Measurements from ENCODE around the gene GTPBP4.
"Not testable (repeated sequence)": the region's sequence is repeated elsewhere in the genome, so short reads cannot be mapped to it uniquely, and the experiment has no call there.

The GTPBP4 gene

DNA sequence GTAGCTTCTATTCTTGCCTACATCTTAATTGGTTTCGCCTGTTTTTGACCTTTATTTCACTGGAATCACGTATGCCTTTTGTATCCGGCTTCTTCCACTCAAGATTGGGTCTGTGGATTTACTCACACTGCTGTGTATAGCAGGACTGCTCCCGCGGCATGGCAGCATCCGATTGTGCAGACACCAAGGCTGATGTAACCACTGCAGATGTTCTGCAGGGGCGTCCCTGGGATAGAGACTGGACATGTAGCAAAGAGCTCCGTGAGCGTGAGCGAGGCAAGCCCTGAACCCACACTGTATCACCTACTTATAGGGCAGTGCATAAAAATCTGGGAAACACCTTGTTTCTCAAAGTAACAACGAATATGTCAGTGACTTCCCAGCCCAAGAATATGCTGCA is 48.9 kb downstream of the GTPBP4 start:
- no peak overlapping the region for H3K27ac ChIP-seq (ENCODE audit: insufficient read depth in 1 of 2, low read depth in 1 of 2, low read length in 2 of 2, poor library complexity in 1 of 2, severe bottlenecking in 2 of 2)
- no peaks in the 10 kb centered on the region for H3K4me1 ChIP-seq (ENCODE audit: control extremely low read depth in 1 of 4, control insufficient read depth in 4 of 4, insufficient read depth in 4 of 4, low read length in 3 of 4)
- 95% methylated on average over 8 of the region's 11 CpGs for WGBS (ENCODE audit: insufficient coverage)
- ChIA-PET POLR2A (no interaction called here), CTCF (interaction anchor here (1.2 kb wide), 1 partner anchor 20 kb away, joined by 3 read pairs; no protein-coding TSS in a partner anchor)
- H3K9me3 ChIP-seq (ENCODE audit: control extremely low read depth in 1 of 5, control insufficient read depth in 4 of 5, insufficient read depth in 2 of 5, low read depth in 1 of 5, low read length in 4 of 5), result no peaks in the 10 kb centered on the region
- no peak for DNase-seq
- no peak overlapping the region for H3K4me3 ChIP-seq (ENCODE audit: control insufficient read depth in 1 of 7, extremely low read depth in 1 of 7, insufficient read depth in 4 of 7, low read depth in 2 of 7, low read length in 6 of 7)
- H3K27me3 ChIP-seq (replicated peaks in 2 of 5; ENCODE audit: control insufficient read depth in 4 of 5, insufficient read depth in 5 of 5, low read length in 4 of 5), result no peaks in the 10 kb centered on the region
- H3K36me3 ChIP-seq (ENCODE audit: control insufficient read depth in 4 of 4, insufficient read depth in 4 of 4, low read length in 3 of 4), result peaks cover 3 to 38% (median 22%) of the 10 kb centered on the region in 4 experiments

DNA sequence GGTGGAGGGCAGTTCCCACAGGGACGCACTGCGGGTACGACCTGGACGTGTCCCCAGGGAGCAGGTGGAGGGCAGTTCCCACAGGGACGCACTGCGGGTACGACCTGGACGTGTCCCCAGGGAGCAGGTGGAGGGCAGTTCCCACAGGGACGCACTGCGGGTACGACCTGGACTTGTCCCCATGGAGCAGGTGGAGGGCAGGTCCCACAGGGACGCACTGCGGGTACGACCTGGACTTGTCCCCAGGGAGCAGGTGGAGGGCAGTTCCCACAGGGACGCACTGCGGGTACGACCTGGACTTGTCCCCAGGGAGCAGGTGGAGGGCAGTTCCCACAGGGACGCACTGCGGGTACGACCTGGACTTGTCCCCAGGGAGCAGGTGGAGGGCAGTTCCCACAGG is 50.5 kb downstream of the GTPBP4 start:
- DNase-seq; H3K27me3 ChIP-seq (replicated peaks in 2 of 5; ENCODE audit: control insufficient read depth in 4 of 5, insufficient read depth in 5 of 5, low read length in 4 of 5); H3K4me1 ChIP-seq (ENCODE audit: control extremely low read depth in 1 of 4, control insufficient read depth in 4 of 4, insufficient read depth in 4 of 4, low read length in 3 of 4); H3K27ac ChIP-seq (ENCODE audit: insufficient read depth in 1 of 2, low read depth in 1 of 2, low read length in 2 of 2, poor library complexity in 1 of 2, severe bottlenecking in 2 of 2); CTCF ChIA-PET; POLR2A ChIA-PET; H3K9me3 ChIP-seq (ENCODE audit: control extremely low read depth in 1 of 5, control insufficient read depth in 4 of 5, insufficient read depth in 2 of 5, low read depth in 1 of 5, low read length in 4 of 5); H3K4me3 ChIP-seq (ENCODE audit: control insufficient read depth in 1 of 7, extremely low read depth in 1 of 7, insufficient read depth in 4 of 7, low read depth in 2 of 7, low read length in 6 of 7): not testable (repeated sequence)
- 78% methylated on average over 3 of the region's 20 CpGs for WGBS (ENCODE audit: insufficient coverage)
- peaks cover 6 to 49% (median 29%) of the 10 kb centered on the region in 4 experiments for H3K36me3 ChIP-seq (ENCODE audit: control insufficient read depth in 4 of 4, insufficient read depth in 4 of 4, low read length in 3 of 4)

GRCh38 chr10:1040133-1040532 is 51.9 kb downstream of the GTPBP4 start:
- no peak overlapping the region for H3K27ac ChIP-seq (ENCODE audit: insufficient read depth in 1 of 2, low read depth in 1 of 2, low read length in 2 of 2, poor library complexity in 1 of 2, severe bottlenecking in 2 of 2)
- H3K4me1 ChIP-seq (ENCODE audit: control extremely low read depth in 1 of 4, control insufficient read depth in 4 of 4, insufficient read depth in 4 of 4, low read length in 3 of 4), result peaks cover 11 to 23% (median 18%) of the 10 kb centered on the region in 4 experiments
- peaks cover 6 to 57% (median 29%) of the 10 kb centered on the region in 4 experiments for H3K36me3 ChIP-seq (ENCODE audit: control insufficient read depth in 4 of 4, insufficient read depth in 4 of 4, low read length in 3 of 4)
- no peaks in the 10 kb centered on the region for H3K9me3 ChIP-seq (ENCODE audit: control extremely low read depth in 1 of 5, control insufficient read depth in 4 of 5, insufficient read depth in 2 of 5, low read depth in 1 of 5, low read length in 4 of 5)
- POLR2A ChIA-PET, result no interaction called here
- H3K4me3 ChIP-seq (ENCODE audit: control insufficient read depth in 1 of 7, extremely low read depth in 1 of 7, insufficient read depth in 4 of 7, low read depth in 2 of 7, low read length in 6 of 7), result no peak overlapping the region
- no peaks in the 10 kb centered on the region for H3K27me3 ChIP-seq (replicated peaks in 2 of 5; ENCODE audit: control insufficient read depth in 4 of 5, insufficient read depth in 5 of 5, low read length in 4 of 5)
- 92% methylated on average over 2 of the region's 3 CpGs for WGBS (ENCODE audit: insufficient coverage)
- CTCF ChIA-PET, result no interaction called here
- DNase-seq, result no peak

GRCh38 chr10:1041514-1041913 is 53.3 kb downstream of the GTPBP4 start:
- DNase-seq, result no peak
- WGBS (ENCODE audit: insufficient coverage), result no CpG with 5 or more reads among the region's 9 CpGs
- H3K4me3 ChIP-seq (ENCODE audit: control insufficient read depth in 1 of 7, extremely low read depth in 1 of 7, insufficient read depth in 4 of 7, low read depth in 2 of 7, low read length in 6 of 7), result no peak overlapping the region
- no peaks in the 10 kb centered on the region for H3K27me3 ChIP-seq (replicated peaks in 2 of 5; ENCODE audit: control insufficient read depth in 4 of 5, insufficient read depth in 5 of 5, low read length in 4 of 5)
- ChIA-PET POLR2A (interaction anchor here (1.2 kb wide), 1 partner anchor 35 kb away, joined by 4 read pairs; no protein-coding TSS in a partner anchor), CTCF (no interaction called here)
- peaks cover 6 to 61% (median 28%) of the 10 kb centered on the region in 4 experiments for H3K36me3 ChIP-seq (ENCODE audit: control insufficient read depth in 4 of 4, insufficient read depth in 4 of 4, low read length in 3 of 4)
- H3K27ac ChIP-seq (ENCODE audit: insufficient read depth in 1 of 2, low read depth in 1 of 2, low read length in 2 of 2, poor library complexity in 1 of 2, severe bottlenecking in 2 of 2), result no peak overlapping the region
- no peaks in the 10 kb centered on the region for H3K9me3 ChIP-seq (ENCODE audit: control extremely low read depth in 1 of 5, control insufficient read depth in 4 of 5, insufficient read depth in 2 of 5, low read depth in 1 of 5, low read length in 4 of 5)
- peaks cover 11 to 35% (median 20%) of the 10 kb centered on the region in 4 experiments for H3K4me1 ChIP-seq (ENCODE audit: control extremely low read depth in 1 of 4, control insufficient read depth in 4 of 4, insufficient read depth in 4 of 4, low read length in 3 of 4)

DNA sequence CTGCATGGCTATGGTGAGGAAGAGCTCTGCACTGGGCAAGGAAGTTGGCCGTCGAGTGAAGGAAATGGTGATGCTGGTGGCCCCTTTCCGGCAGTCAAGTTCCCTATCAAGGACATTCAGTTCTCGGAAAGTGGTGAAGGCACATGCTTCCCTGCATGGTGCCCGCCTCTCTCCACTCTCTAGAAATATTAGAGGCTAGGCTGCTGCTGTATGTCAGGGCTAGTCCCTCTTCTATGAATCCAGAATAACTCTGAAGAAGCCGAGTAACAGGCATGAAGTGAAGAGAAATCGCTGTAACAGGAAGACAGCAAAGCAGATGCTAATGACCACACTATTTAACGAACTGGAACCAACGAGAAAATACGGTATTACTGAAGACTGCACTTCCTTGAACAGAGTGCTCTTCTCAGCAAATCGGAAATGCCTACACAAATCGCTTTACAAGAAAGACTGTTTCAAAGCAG is 55.3 kb downstream of the GTPBP4 start:
- Histone ChIP-seq H3K36me3 (ENCODE audit: control insufficient read depth in 4 of 4, insufficient read depth in 4 of 4, low read length in 3 of 4) (peaks cover 6 to 57% (median 23%) of the 10 kb centered on the region in 4 experiments), H3K9me3 (ENCODE audit: control extremely low read depth in 1 of 5, control insufficient read depth in 4 of 5, insufficient read depth in 2 of 5, low read depth in 1 of 5, low read length in 4 of 5) (no peaks in the 10 kb centered on the region), H3K27ac (ENCODE audit: insufficient read depth in 1 of 2, low read depth in 1 of 2, low read length in 2 of 2, poor library complexity in 1 of 2, severe bottlenecking in 2 of 2) (peak overlapping the region; percentile 35 to 73), H3K4me1 (ENCODE audit: control extremely low read depth in 1 of 4, control insufficient read depth in 4 of 4, insufficient read depth in 4 of 4, low read length in 3 of 4) (peaks cover 20 to 38% (median 28%) of the 10 kb centered on the region in 4 experiments), H3K4me3 (ENCODE audit: control insufficient read depth in 1 of 7, extremely low read depth in 1 of 7, insufficient read depth in 4 of 7, low read depth in 2 of 7, low read length in 6 of 7) (peak overlapping the region in 6 of 7 experiments; percentile 39 to 74 (median 62)), H3K27me3 (replicated peaks in 2 of 5; ENCODE audit: control insufficient read depth in 4 of 5, insufficient read depth in 5 of 5, low read length in 4 of 5) (no peaks in the 10 kb centered on the region)
- WGBS (ENCODE audit: insufficient coverage), result 0% methylated on average over 10 of the region's 12 CpGs
- CTCF ChIA-PET, result interaction anchor here (0.5 kb wide), 1 partner anchor 20 kb away, joined by 3 read pairs; no protein-coding TSS in a partner anchor
- DNase-seq, result peak; percentile 46 to 80 (median 73)
- POLR2A ChIA-PET, result interaction anchor here (0.6 to 2.3 kb wide), 3 partner anchors 13 to 151 kb away, joined by 3 to 9 read pairs (median 5); partner anchors contain the start of gene WDR37

DNA sequence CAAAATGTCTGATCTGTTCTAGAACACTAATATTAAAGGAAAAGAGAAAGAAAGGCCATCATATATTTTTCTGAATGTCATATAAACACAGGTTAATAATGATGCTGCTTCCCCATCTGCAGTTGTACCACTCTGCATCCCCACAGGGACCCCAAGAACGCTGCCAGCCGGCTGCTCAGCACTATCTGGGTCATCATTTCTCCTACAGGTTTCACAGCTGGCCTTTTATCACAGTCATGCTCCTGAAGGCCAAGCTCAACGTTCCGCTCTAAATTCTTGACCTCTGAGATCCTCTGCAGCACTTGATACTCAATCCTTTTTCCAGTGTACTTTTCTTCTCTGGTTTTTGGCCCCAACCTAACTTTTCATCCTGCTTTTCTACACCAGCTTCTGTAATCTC is 55.9 kb downstream of the GTPBP4 start:
- CTCF ChIA-PET, result interaction anchor here (0.7 to 1.7 kb wide), 4 partner anchors 11 to 26 kb away, joined by 3 to 6 read pairs (median 3); no protein-coding TSS in a partner anchor
- Histone ChIP-seq H3K27me3 (replicated peaks in 2 of 5; ENCODE audit: control insufficient read depth in 4 of 5, insufficient read depth in 5 of 5, low read length in 4 of 5) (no peaks in the 10 kb centered on the region), H3K4me1 (ENCODE audit: control extremely low read depth in 1 of 4, control insufficient read depth in 4 of 4, insufficient read depth in 4 of 4, low read length in 3 of 4) (peaks cover 20 to 38% (median 28%) of the 10 kb centered on the region in 4 experiments), H3K4me3 (ENCODE audit: control insufficient read depth in 1 of 7, extremely low read depth in 1 of 7, insufficient read depth in 4 of 7, low read depth in 2 of 7, low read length in 6 of 7) (peak overlapping the region in 6 of 7 experiments; percentile 39 to 74 (median 62)), H3K27ac (ENCODE audit: insufficient read depth in 1 of 2, low read depth in 1 of 2, low read length in 2 of 2, poor library complexity in 1 of 2, severe bottlenecking in 2 of 2) (peak overlapping the region; percentile 35 to 73), H3K36me3 (ENCODE audit: control insufficient read depth in 4 of 4, insufficient read depth in 4 of 4, low read length in 3 of 4) (peaks cover 6 to 55% (median 22%) of the 10 kb centered on the region in 4 experiments), H3K9me3 (ENCODE audit: control extremely low read depth in 1 of 5, control insufficient read depth in 4 of 5, insufficient read depth in 2 of 5, low read depth in 1 of 5, low read length in 4 of 5) (no peaks in the 10 kb centered on the region)
- WGBS (ENCODE audit: insufficient coverage), result 74% methylated on average over 4 of the region's 4 CpGs
- POLR2A ChIA-PET, result interaction anchor here (2.3 kb wide), 1 partner anchor 12 kb away, joined by 9 read pairs; the partner anchor contains the start of gene WDR37
- DNase-seq, result no peak

- POLR2A ChIA-PET, result interaction anchor here (0.6 to 2.3 kb wide), 2 partner anchors 11 to 36 kb away, joined by 4 to 9 read pairs; partner anchors contain the start of gene WDR37
- H3K27me3 ChIP-seq (replicated peaks in 2 of 5; ENCODE audit: control insufficient read depth in 4 of 5, insufficient read depth in 5 of 5, low read length in 4 of 5), result no peaks in the 10 kb centered on the region
- H3K9me3 ChIP-seq (ENCODE audit: control extremely low read depth in 1 of 5, control insufficient read depth in 4 of 5, insufficient read depth in 2 of 5, low read depth in 1 of 5, low read length in 4 of 5), result no peaks in the 10 kb centered on the region
- CTCF ChIA-PET, result interaction anchor here (1.1 to 1.7 kb wide), 4 partner anchors 11 to 27 kb away, joined by 3 to 6 read pairs (median 4); no protein-coding TSS in a partner anchor
- H3K27ac ChIP-seq (ENCODE audit: insufficient read depth in 1 of 2, low read depth in 1 of 2, low read length in 2 of 2, poor library complexity in 1 of 2, severe bottlenecking in 2 of 2), result peak overlapping the region in 1 of 2 experiments; percentile 73
- H3K4me3 ChIP-seq (ENCODE audit: control insufficient read depth in 1 of 7, extremely low read depth in 1 of 7, insufficient read depth in 4 of 7, low read depth in 2 of 7, low read length in 6 of 7), result peak overlapping the region in 2 of 7 experiments; percentile 16 to 61
- H3K36me3 ChIP-seq (ENCODE audit: control insufficient read depth in 4 of 4, insufficient read depth in 4 of 4, low read length in 3 of 4), result peaks cover 6 to 49% (median 17%) of the 10 kb centered on the region in 4 experiments
- H3K4me1 ChIP-seq (ENCODE audit: control extremely low read depth in 1 of 4, control insufficient read depth in 4 of 4, insufficient read depth in 4 of 4, low read length in 3 of 4), result peaks cover 22 to 41% (median 30%) of the 10 kb centered on the region in 4 experiments
- WGBS (ENCODE audit: insufficient coverage), result 98% methylated on average over 4 of the region's 4 CpGs
- no peak for DNase-seq
These were observed 56.7 kb downstream of the GTPBP4 start for GRCh38 chr10:1044964-1045363.
